ENCODE data around the gene LOXL3.

LOXL3 gene

GRCh38 chr2:74505448-74506246, 48.1 kb downstream of the LOXL3 start:
- DNase-seq (ENCODE audit: low read depth), result no peak

GRCh38 chr2:74504591-74504990, 49.2 kb downstream of the LOXL3 start:
- DNase-seq (ENCODE audit: low read depth), result no peak

DNA sequence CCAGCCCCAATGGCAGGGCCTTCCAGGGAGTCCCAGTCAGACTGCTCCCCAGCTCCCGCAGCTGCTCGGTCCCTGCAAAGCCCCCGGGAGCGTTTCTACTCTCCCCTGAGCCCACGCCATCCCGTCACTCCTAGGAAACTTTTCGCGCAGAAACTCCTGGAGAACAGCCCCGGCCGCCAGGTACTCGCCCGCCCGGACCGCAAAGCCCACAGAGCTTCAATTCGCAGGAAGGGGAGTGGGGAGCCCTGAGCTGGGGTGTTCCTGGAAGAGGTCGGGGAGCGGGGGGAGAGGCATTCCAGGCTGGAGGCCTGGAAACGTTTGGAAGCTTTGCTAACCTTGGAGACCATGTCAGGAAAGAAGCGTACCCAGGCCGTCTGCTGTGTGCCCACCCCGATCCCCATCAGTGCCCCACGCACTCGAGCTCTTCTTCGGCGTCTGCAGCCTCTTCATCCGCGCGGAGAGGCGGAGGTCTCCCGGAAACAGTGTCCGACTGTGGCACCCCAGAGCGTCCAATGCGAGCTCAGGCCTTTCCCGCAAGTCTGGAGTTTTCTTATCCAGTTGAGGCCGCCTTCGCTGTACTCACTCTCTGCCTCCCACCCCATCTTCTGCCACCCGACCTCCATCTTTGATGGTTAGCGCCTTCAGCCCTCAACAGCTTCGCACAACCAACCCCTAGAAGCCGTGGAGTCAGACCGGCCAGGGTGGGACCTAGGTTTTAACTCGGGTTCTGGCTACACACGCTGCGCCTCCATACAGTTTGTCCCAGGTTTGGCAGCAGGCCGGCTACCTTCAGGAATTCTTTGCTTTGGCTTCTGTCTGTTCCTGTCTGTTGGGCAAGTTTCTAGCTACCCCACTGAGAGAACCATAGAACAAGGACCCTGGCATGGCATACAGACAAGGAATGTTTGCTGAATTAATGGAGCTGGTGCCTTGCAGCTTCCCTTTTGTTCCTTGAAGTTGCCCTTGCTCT, 50.0 kb downstream of the LOXL3 start:
- no peak for DNase-seq (ENCODE audit: low read depth)

GRCh38 chr2:74502720-74503505, 50.8 kb downstream of the LOXL3 start:
- no peak for DNase-seq (ENCODE audit: low read depth)

DNA sequence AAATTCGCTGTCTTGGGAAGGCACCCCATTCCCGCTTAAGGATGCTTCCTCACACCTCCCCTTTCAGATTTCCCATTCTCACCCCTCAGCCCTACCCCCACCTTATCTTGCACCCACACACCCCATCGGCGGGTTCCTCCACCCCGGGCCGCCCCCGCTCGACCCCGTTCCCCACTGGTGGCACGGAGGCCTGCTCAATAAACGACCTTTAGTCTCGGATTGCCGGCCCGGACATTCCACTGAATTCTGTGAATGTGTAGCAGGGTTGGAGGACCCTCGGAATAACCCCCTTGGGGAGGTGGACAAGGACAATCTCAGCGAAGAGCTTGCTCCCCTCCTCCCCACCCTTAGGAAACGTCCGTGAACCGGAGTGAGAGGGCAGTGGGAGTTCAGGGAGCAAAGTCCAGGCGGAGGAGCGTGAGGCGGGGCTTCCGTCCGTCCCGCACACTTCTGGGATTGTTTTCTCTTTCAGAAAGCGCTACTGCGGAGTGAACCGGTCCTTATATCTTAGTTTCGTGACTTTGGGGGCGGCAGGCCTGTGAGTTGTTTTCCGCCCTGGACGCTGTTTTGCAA, 51.5 kb downstream of the LOXL3 start:
- no peak for DNase-seq (ENCODE audit: low read depth)

- DNase-seq (ENCODE audit: low read depth), result no peak
Observed at GRCh38 chr2:74501335-74502071, 52.2 kb downstream of the LOXL3 start.

DNA sequence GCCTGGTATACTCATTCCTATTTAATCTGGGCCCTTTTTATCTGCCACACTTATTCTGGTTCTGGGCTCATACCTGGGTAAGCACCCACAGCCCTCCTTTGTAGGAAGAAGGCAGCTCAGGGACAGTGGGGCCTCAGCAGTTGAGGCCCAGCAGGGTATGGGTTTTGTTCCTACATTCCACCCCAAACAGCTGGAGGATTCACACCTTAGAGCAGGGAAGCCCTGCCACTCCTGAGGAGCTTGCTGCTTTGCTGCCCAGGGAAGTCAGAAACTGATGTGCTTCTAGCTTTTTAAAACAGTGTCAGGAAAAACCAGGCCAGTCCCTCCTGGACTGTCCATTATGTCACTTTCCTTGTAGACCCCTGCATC, 53.2 kb downstream of the LOXL3 start:
- no peak for DNase-seq (ENCODE audit: low read depth)

DNA sequence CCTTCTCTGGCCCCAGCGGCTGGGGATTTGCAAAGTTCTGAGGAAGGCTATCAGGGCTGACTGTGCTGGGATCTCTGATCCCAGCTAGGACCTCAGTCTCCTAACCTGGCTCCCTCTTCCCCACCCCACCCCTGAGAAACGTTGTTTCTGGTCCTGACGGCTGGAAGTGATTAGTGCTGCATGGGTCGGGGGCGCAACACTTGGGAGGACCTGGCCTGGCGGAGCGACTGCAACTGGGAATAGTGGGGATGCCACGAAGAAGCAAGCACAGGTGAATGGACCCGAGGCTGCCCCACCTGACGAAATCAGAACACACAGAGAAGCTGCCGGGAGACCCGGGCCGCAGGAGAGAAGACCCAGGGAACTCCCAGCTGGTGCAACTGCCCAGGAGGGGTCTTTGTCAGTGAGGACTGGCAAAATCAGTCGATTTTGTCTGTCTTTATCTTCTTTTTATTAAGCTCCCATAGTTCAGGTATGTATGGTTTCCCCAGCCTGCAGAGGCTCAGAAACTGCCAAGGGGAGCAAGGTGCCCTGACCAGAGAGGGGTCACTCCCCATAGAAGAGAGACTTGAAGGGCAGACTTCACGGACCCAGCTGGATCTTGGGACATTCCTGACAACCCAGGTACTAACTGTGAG, 53.7 kb downstream of the LOXL3 start:
- no peak for DNase-seq (ENCODE audit: low read depth)

DNA sequence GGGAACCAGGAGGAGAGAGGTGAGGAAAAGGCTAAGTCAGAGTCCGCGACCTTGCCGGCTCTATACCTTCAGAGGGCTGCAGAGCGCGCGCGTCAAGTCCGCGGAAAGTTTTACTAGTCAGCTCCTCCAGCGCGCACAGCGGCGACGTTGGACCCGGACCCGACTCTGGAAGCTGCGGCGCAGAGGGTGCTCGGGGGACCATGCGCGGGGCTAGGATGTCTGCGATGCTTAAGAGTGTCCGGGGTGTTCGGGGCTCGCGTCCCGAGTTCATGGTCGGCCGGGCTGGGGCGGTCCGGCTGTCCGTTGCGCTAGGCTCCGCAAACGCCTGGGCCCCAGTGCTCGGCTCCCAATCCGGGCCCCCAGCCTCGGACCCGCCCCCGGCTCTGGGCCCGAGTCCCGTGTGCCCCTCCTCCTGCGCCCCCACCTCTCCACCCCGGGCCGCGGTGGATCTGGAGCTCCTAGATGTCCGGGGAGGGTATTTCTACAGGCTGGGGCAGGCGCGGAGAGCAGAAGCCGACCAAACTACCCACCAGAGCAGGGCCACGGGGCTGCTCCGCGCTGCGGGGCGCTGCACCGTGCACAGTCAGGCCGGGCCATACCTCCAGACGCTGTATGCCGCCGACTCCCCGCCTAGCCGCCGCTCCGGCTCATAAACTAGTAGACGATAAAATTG, 54.3 kb downstream of the LOXL3 start, which contains the start of gene LBX2:
Gene LBX2, minus strand, starts transcription at position 337 of the 673 bp plus-strand sequence. Its CDS starts 66 bp downstream, at position 271.
- DNase-seq (ENCODE audit: low read depth), result no peak

- DNase-seq (ENCODE audit: low read depth), result no peak
Observed at GRCh38 chr2:74498500-74499266, 55.1 kb downstream of the LOXL3 start.

DNA sequence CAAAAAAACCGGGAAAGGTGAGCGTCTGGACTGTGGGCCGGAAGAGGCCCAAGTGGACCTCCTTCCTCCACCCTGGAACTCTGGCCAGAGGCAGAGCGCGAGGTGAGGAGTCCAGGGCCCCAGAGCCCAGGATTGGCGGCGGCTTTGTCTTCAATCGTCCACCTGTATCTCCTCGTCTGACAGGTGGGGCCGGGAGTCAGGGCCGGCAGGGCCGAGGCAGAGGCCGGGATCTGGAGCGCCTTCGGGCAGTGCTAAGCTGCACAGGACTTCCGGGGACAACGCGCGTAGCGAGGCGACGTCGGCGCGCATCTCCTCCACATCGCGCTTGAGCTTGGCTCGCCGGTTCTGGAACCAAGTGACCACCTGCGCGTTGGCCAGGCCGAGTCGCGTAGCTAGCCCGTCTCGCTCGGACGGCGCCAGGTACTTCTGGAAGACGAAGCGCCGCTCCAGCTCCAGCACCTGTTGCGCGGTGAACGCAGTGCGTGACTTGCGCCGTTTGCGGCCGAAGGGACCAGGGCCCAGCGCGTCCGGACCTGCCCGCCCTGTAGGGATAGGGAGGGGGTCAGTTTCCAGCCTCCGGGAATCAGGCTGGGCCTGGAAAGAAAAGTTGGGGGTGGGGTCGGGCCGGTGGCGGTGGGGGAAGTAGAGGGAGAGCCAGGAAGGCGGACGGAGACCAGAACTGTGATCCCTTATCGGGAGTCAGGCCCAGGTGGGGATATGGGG, 55.8 kb downstream of the LOXL3 start:
- no peak for DNase-seq (ENCODE audit: low read depth)

- no peak for DNase-seq (ENCODE audit: low read depth)
Observed at GRCh38 chr2:74496997-74497776, 56.6 kb downstream of the LOXL3 start.

GRCh38 chr2:74495440-74495839, 58.3 kb downstream of the LOXL3 start:
- DNase-seq (ENCODE audit: low read depth), result no peak

DNA sequence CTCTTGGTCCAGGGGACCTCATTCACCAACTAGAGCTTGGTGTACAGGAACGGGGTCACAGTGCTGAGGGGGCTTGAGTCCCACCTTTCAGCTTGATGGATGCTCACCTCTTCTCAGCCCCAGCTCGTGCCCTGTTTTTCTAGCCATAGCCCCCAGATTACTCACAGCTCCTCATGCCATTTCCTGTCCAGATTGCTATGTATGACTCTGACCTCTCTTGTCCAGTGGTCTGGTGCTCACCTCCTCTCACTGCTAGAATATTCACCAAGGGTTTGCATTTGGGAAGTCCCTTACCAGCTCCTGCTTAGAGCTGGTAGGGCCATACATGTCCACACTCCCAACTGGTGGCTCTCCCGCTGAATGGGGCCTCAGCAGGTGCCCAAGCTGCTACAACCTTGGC, 60.2 kb downstream of the LOXL3 start:
- no peak for DNase-seq (ENCODE audit: low read depth)

- no peak for DNase-seq (ENCODE audit: low read depth)
Observed at GRCh38 chr2:74491648-74492544, 61.8 kb downstream of the LOXL3 start.

GRCh38 chr2:74489906-74490305, 63.8 kb downstream of the LOXL3 start:
- DNase-seq (ENCODE audit: low read depth), result no peak
